ENCODE results near the gene KRT76.

- TF ChIP-seq CTCF (IDR thresholded peaks at IDR 0.05; ENCODE audit: low read length): no peak
- TF ChIP-seq EZH2 (IDR thresholded peaks at IDR 0.05; ENCODE audit: borderline replicate concordance, low read length): no peak
These were observed 44.1 kb upstream of the KRT76 start for GRCh38 chr12:52821071-52821730.
